ENCODE data around the gene CADM1.

- TF ChIP-seq POLR2A (IDR thresholded peaks at IDR 0.05; ENCODE audit: low read length) = no peak
- no peak for TF ChIP-seq GATA1 (IDR thresholded peaks at IDR 0.05; ENCODE audit: low read depth, low read length)
Observed at GRCh38 chr11:115157247-115157646, 347.0 kb downstream of the CADM1 start.
